Left lobe of liver (tissue), 2 donors: ENCODE results near the gene BCAS4. TPM values are rescaled to one million over a fixed set of nuclear protein-coding genes. Genes with fewer than 3 reads are reported as not detected.

Experiments
- ATAC-seq: fragments of 200-7000 bp; cut with Tn5 transposase; one replicate; pipeline ENCODE4 v1.9.1; 2020; ENCODE audit warnings: mild to moderate bottlenecking, moderate library complexity
- DNase-seq: peaks from one replicate; pipeline ENCODE4 v3.0.0-alpha.2; 2020; ENCODE audit warnings: low spot score
- total RNA-seq: library from RNA; stranded (reverse); gene quantifications from one replicate; pipeline ENCODE4 v1.2.1, GENCODE V29; 2021
- donor health status: DM: no; HTN: no; CAD: no; lungs with moderate emphysema.
- donor health status: DM: no; HTN: yes; CAD: no.

The BCAS4 gene
- total RNA-seq, 1 donor from 2014 or later: 0.83 TPM

GRCh38 chr20:50848846-50849673 is 54.2 kb downstream of the BCAS4 start:
- DNase-seq (peak; percentile 80), ATAC-seq (peak; percentile 94)

- DNase-seq: no peak
- ATAC-seq: no peak
Observed at GRCh38 chr20:50850721-50851286, 55.9 kb downstream of the BCAS4 start.

GRCh38 chr20:50852085-50852484 is 57.2 kb downstream of the BCAS4 start:
- DNase-seq: no peak
- no peak for ATAC-seq

GRCh38 chr20:50854506-50855249 is 59.8 kb downstream of the BCAS4 start:
- ATAC-seq (no peak), DNase-seq (no peak)

- peak; percentile 91 for ATAC-seq
- DNase-seq: peak; percentile 95
Observed at GRCh38 chr20:50855498-50856474, 60.9 kb downstream of the BCAS4 start.

GRCh38 chr20:50856475-50857041 is 61.7 kb downstream of the BCAS4 start:
- ATAC-seq (peak; percentile 49), DNase-seq (no peak)

GRCh38 chr20:50857348-50857747 is 62.5 kb downstream of the BCAS4 start:
- DNase-seq (no peak), ATAC-seq (no peak)

- ATAC-seq (no peak), DNase-seq (no peak)
Observed at GRCh38 chr20:50858525-50858924, 63.7 kb downstream of the BCAS4 start.

GRCh38 chr20:50859161-50859560 is 64.3 kb downstream of the BCAS4 start:
- ATAC-seq: no peak
- DNase-seq: no peak

GRCh38 chr20:50861012-50861411 is 66.2 kb downstream of the BCAS4 start:
- DNase-seq: no peak
- ATAC-seq: no peak

GRCh38 chr20:50862546-50862945 is 67.7 kb downstream of the BCAS4 start:
- no peak for ATAC-seq
- no peak for DNase-seq

- ATAC-seq: no peak
- DNase-seq: no peak
Observed at GRCh38 chr20:50865114-50865513, 70.3 kb downstream of the BCAS4 start.

- no peak for ATAC-seq
- no peak for DNase-seq
Observed at GRCh38 chr20:50865591-50865990, 70.7 kb downstream of the BCAS4 start.

- no peak for ATAC-seq
- DNase-seq: no peak
Observed at GRCh38 chr20:50866036-50866685, 71.3 kb downstream of the BCAS4 start.

GRCh38 chr20:50866831-50867230 is 72.0 kb downstream of the BCAS4 start:
- ATAC-seq (no peak), DNase-seq (no peak)

- ATAC-seq (no peak), DNase-seq (no peak)
Observed at GRCh38 chr20:50867805-50868204, 72.9 kb downstream of the BCAS4 start.

GRCh38 chr20:50868509-50869495 is 73.9 kb downstream of the BCAS4 start:
- ATAC-seq (no peak), DNase-seq (no peak)

- no peak for ATAC-seq
- no peak for DNase-seq
Observed at GRCh38 chr20:50870561-50871161, 75.8 kb downstream of the BCAS4 start.
